ENCODE data around the gene STEAP4. TPM values are rescaled to one million over a fixed set of nuclear protein-coding genes. Genes with fewer than 3 reads are reported as not detected.

Gene STEAP4
- polyA plus RNA-seq, 2 of the 4 experiments (the other 2 are of a cell fraction): not detected

- H3K4me3 ChIP-seq: no peak overlapping the region
- H3K9me3 ChIP-seq: no peaks in the 10 kb centered on the region
- CTCF ChIA-PET: interaction anchor here (1.0 kb wide), 1 partner anchor 10 kb away, joined by 4 read pairs; no protein-coding TSS in a partner anchor
- 60% methylated on average over 2 of the region's 2 CpGs for WGBS (ENCODE audit: missing lambda C conversion rate)
- no peak overlapping the region for H3K4me2 ChIP-seq
- FAIRE-seq (no peak), ATAC-seq (no peak), DNase-seq (ENCODE audit: low read depth in 1 of 2, low spot score in 1 of 2) (no peak)
- POLR2A ChIA-PET: no interaction called here
- no peak overlapping the region for H3K27ac ChIP-seq
- TF ChIP-seq ELK1 (IDR thresholded peaks at IDR 0.05; ENCODE audit: low read depth, low read length) (no peak), BHLHE40 (IDR thresholded peaks at IDR 0.05; ENCODE audit: low read depth, low read length) (no peak), PHF8 (IDR thresholded peaks at IDR 0.05; ENCODE audit: borderline replicate concordance, low read depth) (no peak), EP300 (IDR thresholded peaks at IDR 0.05) (no peak), JUN (IDR thresholded peaks at IDR 0.05) (no peak), KDM1A (IDR thresholded peaks at IDR 0.05; ENCODE audit: low read depth) (no peak), HOXA7 (CRISPR knock-in tag; IDR thresholded peaks at IDR 0.05) (no peak), CBX2 (IDR thresholded peaks at IDR 0.05; ENCODE audit: borderline replicate concordance, low read depth) (no peak), HOXB5 (CRISPR knock-in tag; IDR thresholded peaks at IDR 0.05) (no peak), RCOR1 (IDR thresholded peaks at IDR 0.05; ENCODE audit: low read depth, low read length) (no peak), EHF (CRISPR knock-in tag; IDR thresholded peaks at IDR 0.05) (no peak), CBX8 (IDR thresholded peaks at IDR 0.05) (no peak), NPAS2 (CRISPR knock-in tag; IDR thresholded peaks at IDR 0.05; ENCODE audit: borderline replicate concordance) (no peak), POLR2AphosphoS2 (conservative IDR thresholded peaks at IDR 0.05; ENCODE audit: low read length) (no peak), FOXS1 (CRISPR knock-in tag; IDR thresholded peaks at IDR 0.05) (no peak), ZFP36 (IDR thresholded peaks at IDR 0.05; ENCODE audit: borderline replicate concordance, partially characterized antibody) (no peak), ESRRA (IDR thresholded peaks at IDR 0.05; ENCODE audit: borderline replicate concordance, low read length) (no peak), POLR2A (IDR thresholded peaks at IDR 0.05; ENCODE audit: low read length) (no peak), RARB (CRISPR knock-in tag; IDR thresholded peaks at IDR 0.05) (no peak), SREBF2 (IDR thresholded peaks at IDR 0.05) (no peak)
- H3K4me1 ChIP-seq: no peaks in the 10 kb centered on the region
These were observed 40.8 kb upstream of the STEAP4 start for GRCh38 chr7:88347517-88347916.

- H3K4me3 ChIP-seq: no peak overlapping the region
- no peak for FAIRE-seq
- ATAC-seq: no peak
- no peak overlapping the region for H3K27ac ChIP-seq
- no peaks in the 10 kb centered on the region for H3K4me1 ChIP-seq
- no peak for TF ChIP-seq MAX (IDR thresholded peaks at IDR 0.05)
- DNase-seq (ENCODE audit: low read depth in 1 of 2, low spot score in 1 of 2): no peak
- no peaks in the 10 kb centered on the region for H3K9me3 ChIP-seq
- ChIA-PET CTCF (interaction anchor here (1.0 kb wide), 1 partner anchor 10 kb away, joined by 4 read pairs; no protein-coding TSS in a partner anchor), POLR2A (no interaction called here)
- 29% methylated on average over 7 of the region's 7 CpGs for WGBS (ENCODE audit: missing lambda C conversion rate)
- no peak overlapping the region for H3K4me2 ChIP-seq
These were observed 40.4 kb upstream of the STEAP4 start for GRCh38 chr7:88347090-88347489.

GRCh38 chr7:88346357-88346756 is 39.7 kb upstream of the STEAP4 start:
- no peak for ATAC-seq
- FAIRE-seq: no peak
- POLR2A ChIA-PET: no interaction called here
- TF ChIP-seq TFCP2L1 (CRISPR knock-in tag; IDR thresholded peaks at IDR 0.05) (no peak), RAD21 (conservative IDR thresholded peaks at IDR 0.05 in 1 of 2, IDR thresholded peaks at IDR 0.05 in 1 of 2) (no peak), REST (IDR thresholded peaks at IDR 0.05) (no peak), FOSB (CRISPR knock-in tag; IDR thresholded peaks at IDR 0.05) (no peak), EHF (CRISPR knock-in tag; IDR thresholded peaks at IDR 0.05) (no peak), MAFK (IDR thresholded peaks at IDR 0.05; ENCODE audit: partially characterized antibody) (no peak), NFE2L2 (conservative IDR thresholded peaks at IDR 0.05; ENCODE audit: low read length) (no peak), HMGXB4 (CRISPR knock-in tag; IDR thresholded peaks at IDR 0.05; ENCODE audit: borderline replicate concordance) (no peak), RFX5 (IDR thresholded peaks at IDR 0.05) (no peak), POLR2A (IDR thresholded peaks at IDR 0.05; ENCODE audit: low read length) (no peak), BHLHE40 (IDR thresholded peaks at IDR 0.05; ENCODE audit: low read depth, low read length) (no peak), FOXS1 (CRISPR knock-in tag; IDR thresholded peaks at IDR 0.05) (no peak), ESRRA (IDR thresholded peaks at IDR 0.05; ENCODE audit: borderline replicate concordance, low read length) (no peak)

More at GRCh38 chr7:88346357-88346756, 39.7 kb upstream of the STEAP4 start:
- H3K9me3 ChIP-seq: no peaks in the 10 kb centered on the region
- no peak overlapping the region for H3K4me2 ChIP-seq
- no peak overlapping the region for H3K27ac ChIP-seq
- 31% methylated on average over 2 of the region's 2 CpGs for WGBS (ENCODE audit: missing lambda C conversion rate)
- no peak overlapping the region for H3K4me3 ChIP-seq
- no peaks in the 10 kb centered on the region for H3K4me1 ChIP-seq
- no peak for DNase-seq (ENCODE audit: low read depth in 1 of 2, low spot score in 1 of 2)
- CTCF ChIA-PET: interaction anchor here (1.0 to 1.1 kb wide), 2 partner anchors 11 to 103 kb away, joined by 5 to 6 read pairs; no protein-coding TSS in a partner anchor

All from A549 (cell line).